Activated T-cell treated with anti-CD3 and anti-CD28 coated beads for 1 hour (primary cell): ENCODE results near the gene PERP.
"Not testable (repeated sequence)": the region's sequence is repeated elsewhere in the genome, so short reads cannot be mapped to it uniquely, and the experiment has no call there.

Experiments used
- DNase-seq: peaks from one replicate; pipeline ENCODE4 v3.0.0-alpha.2; 2020; ENCODE audit warnings: low read depth

PERP gene

DNA sequence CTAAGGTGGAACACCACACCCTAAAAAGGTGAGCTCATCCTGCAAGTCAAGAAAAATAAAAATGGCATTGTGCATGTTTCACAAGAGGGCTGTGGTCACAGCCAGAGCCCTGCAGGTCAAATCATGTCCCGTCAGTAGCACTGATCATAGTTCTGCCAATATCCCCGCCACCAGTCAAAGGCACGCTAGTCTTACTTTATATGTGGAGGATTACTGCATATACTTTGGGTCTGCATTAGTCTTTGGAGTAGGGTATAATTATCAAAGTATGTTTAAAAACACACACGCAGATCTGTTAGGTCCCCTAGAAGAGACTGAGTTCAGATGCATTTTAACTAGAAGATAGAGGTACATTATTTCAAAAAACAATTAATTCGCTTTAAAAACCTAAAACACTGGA lies 1.8 kb downstream of the PERP start:
- no peak for DNase-seq

DNA sequence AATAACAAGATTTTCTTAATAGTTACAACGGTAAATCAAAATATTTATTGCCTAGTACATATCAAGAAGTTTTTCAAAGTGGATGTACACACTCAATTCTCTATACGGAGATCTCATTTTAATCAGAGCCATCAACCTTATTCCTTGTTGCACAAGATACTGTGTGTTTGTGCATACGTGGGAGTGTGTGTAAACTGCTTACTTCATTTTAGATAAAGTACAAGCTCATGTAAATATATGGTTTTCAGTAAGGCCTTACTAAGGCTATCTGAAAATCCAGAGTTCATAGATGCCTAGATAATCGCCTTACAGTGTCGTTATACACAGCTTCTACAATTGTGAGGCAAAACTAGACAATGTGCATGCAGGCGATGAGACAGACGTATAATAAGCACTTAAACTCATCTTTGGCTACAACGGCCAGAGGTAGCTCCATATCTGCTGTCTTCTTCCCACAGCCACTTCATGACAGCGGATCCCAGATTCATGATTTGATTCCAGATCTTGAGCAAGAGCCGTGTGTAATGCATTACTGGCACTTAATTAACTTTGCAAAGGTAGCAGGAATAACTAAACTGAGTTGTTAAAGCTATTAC lies 2.5 kb downstream of the PERP start:
- DNase-seq, result no peak

DNA sequence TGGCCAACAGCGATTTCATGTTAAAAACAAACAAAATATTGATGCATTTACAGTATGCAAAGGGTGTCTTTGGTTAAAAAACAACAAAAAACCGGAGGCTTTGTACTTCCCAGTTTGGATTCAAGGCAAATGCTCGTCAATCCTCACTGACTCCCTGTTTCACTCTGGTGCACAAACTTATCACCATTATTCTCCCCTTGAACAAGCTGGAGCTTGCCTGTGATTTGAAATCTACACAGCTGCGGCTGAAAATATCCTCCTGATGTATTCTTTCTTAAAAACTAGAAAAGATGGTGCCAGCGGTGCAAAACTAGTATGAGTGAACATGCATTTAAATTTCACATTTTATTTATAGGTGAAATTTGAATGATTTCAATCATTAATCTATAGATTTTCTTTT lies 3.3 kb downstream of the PERP start:
- no peak for DNase-seq

DNA sequence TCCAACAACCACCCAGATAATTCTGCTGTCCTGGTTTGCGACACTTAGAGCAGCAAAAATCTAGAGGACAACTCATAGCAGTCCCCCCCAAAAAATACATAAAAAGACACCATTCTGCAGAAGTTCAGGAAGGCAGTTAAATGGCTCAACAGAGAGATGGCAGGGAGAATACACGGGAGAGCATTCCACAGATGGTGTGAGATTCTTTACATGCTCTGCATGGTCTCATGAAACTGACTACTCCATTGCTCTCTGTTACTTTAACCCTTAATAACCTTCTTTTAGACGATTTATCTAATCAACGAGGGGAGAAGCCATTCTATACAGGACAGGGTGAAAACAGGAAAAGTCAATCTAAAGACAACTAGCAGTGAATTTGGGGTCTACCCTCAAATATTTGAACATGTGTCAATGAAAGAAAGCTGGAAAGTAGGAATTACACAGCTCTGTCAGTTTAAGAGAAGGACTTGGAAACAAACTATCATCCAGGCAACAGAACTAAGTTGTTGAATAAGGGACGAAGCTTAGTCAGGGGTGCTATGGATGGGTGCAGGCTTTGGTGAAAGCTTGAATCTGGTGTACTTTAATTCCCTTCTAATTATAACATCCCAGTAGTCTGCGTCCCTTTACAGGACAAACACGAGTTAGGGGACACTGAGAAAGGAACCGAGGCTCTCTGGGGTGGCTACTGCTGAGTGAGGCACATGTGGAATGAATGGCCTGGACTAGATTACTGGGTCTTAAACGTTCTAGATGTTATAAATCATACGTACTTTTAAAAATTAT lies 5.1 kb downstream of the PERP start:
- DNase-seq, result no peak

DNA sequence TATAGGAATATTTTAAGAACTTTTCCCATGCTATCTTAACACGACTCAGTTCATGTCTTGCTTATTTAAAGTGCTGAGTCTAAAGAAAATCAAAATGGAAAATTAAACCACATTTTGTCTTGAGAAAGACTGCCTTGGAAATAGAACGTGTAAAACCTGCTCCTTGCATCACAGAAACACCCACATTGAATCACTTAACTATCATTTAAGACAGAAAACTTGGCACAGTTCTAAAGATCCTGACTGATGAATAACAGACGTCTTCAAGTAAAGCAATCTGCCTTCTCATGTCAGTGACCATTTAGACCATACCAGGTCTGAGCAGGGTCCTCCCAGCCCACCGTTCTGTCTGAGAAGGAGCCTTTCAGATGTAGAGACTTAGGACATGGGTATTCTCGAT lies 7.4 kb downstream of the PERP start:
- no peak for DNase-seq

DNA sequence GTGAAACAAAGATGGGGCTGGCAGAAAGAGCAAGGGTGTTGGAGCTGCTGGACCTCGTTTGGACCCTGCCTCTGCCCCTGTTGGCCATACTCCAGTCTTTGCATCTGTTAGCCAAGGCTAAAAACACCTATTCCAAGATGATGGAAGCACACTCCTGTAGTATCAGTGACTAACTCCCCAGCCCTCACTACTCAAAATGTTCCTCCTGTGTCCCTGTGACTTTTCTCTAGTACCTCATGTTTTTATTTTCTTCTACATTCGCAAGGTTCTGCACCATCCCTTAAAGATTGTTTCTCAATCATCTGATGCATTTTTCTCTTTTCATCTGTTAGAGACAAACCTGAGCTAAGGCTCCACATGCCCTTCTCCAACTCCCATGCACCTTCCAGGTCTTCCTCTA lies 8.9 kb downstream of the PERP start:
- no peak for DNase-seq

DNA sequence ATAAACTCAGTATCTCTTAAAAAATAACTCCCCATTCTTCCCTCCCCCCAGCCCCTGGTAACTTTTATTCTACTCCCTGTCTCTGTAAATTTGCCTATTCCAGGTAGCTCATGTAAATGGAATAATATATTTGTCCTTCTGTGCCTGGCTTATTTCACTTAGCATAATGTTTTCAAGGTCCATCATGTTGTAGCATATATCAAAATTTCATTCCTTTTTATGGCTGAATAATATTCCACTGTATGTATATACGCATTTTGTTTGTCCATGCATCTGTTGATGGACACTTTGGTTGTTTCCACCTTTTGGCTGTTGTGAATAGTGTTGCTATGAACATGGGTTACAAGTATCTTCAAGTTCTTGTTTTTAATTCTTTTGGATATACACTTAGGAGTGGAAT lies 13.0 kb downstream of the PERP start:
- DNase-seq, result no peak

DNA sequence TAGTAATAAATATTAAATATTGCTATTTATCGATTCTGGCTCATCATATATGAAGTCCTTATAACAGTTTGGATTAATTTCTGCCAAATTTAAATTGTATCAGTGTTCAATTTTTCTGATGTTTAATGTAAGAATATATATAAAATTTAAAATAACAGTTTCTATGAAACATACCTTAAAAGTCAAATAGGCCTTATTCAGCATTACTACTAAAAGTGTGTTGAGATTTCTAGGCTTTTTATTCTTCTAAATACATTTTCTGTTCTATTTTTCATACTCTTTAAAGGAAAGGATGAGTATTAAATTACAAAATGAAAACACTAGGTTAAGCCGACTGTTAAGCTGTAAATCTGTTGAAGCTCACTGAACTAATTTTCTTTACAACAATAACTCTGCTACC lies 13.6 kb downstream of the PERP start:
- no peak for DNase-seq

DNA sequence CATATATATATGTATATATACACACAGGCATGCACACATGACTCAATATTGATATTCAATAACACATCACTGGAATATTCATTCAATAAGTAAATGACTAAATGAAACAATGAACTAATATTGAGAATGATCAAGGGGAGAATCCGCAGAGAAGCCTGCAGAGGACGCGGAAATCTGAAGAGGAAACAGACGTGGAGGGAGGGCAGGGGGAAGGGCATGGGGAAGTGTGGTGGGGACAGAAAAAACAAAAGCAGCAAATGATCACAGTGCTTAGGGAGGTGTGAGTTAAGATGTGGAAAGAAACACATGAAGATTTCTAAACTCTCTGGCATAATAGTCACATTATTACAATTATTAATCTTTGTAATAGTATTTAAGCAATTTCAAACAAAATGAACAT lies 14.5 kb downstream of the PERP start:
- no peak for DNase-seq

DNA sequence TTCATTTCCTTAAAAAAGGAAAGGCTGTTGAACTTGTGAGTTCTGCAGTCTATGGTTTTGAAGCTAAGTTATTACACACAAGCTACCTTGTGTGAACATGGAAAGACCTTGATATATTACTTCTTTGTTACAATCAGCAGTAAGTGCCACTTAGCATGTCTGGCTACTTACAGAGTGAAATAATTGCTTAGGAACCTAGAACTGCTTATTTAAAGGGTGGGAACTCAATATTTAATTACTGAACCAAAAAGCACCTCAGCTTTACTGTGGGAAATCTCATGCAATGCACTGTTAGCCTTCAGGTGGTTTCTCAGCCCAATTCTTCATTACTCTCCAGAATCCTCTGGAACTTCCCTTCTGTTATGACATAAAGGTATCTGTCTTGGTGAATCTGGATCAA lies 17.9 kb downstream of the PERP start:
- DNase-seq, result no peak

DNA sequence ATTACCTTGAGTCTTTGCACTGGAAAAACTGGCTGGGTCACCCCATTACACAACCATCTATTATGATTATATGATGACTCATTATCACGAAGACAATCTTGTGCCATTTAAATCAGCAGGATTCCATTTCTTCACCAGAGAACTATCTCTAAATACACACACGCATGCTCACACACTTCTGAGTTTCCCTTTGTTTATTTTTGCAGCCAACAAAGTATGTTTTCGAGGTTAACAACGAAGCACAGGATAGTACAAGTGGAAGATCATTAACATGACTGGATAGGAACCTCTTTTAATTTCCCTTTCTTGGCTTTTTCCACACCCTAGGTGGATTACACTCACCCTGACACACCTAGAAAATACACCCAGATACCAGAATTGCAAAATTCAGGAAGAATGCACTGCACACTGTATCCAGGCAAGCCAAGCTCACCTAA lies 18.9 kb downstream of the PERP start:
- no peak for DNase-seq

DNA sequence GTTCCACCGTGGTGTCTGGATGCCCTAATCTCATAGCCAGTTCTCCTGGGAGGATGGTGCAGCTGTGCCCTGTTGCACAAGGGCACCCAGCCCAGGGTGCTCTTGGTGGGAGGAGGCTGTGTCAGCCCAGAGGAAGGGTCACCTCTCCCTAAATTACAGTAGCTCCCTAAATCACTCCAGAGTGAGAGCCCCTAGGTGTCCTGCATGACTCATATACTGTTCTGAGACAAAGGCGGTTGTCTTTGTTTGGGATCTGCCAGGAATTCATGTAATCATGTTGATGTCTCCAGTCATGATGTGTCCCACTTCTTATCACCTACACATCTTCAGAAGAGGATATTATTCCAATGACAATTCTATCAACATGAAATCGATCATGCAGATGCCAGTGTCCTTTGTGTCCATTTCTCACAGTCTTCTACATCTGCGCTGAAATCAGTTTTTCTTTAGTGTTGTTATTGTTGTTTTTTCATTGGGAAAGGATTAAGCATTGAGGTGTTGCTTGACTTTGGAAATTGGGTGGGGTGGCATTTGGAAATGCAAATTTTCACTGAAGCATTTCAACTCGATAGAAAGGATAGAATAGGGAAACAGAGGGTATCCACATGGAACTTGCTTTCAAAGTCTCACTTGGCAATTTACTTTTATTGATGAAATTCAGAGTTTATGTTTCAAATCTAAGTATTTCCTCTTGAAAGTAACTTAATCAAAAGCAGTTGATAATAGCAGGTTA lies 19.5 kb downstream of the PERP start:
- no peak for DNase-seq

DNA sequence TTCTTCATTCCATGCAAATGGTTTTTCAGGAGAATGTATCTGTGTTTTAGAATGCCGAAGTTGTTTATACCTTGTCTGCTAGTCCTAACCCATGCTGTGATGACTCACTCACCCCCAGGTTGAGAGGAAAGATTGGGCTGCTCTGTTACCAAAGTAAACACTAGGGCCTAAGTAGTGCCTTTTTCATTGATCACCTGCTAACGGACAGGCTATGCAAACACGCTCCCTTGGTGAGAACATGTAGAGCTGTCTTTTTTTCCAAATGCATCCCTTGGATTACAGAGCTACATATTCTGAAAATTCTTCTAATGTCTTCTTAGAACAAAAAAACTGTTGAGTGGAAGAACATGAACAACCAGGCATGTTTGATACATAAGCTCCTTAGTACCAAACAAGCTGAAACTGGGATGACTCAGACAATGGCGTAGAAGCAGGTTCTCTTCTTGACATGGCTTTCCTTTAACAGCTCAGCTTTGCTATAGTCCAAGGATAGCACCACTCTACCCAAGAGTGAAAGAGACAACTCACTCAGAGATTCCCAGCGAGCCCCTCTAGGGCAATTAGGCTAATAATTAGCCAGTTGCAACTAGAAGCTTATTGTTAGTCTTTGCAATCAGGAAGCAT lies 20.5 kb downstream of the PERP start:
- DNase-seq, result no peak

DNA sequence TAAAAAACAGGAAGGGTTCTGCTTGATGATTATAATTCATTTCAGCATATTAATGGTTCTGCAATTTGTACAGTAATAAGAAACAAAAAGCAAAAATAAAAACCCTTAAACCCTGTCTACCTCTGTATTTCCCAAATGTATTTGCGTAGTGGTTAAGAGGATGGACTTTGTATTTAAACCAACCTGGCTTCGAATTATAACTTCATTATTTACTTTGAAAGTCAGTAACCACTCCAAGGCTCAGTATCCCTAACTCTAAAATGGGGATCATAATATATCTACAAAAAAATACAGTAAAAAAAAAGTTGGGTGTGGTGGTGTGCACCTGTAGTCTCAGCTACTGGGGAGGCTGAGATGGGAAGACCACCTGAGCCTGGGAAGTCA lies 21.4 kb downstream of the PERP start:
- no peak for DNase-seq

DNA sequence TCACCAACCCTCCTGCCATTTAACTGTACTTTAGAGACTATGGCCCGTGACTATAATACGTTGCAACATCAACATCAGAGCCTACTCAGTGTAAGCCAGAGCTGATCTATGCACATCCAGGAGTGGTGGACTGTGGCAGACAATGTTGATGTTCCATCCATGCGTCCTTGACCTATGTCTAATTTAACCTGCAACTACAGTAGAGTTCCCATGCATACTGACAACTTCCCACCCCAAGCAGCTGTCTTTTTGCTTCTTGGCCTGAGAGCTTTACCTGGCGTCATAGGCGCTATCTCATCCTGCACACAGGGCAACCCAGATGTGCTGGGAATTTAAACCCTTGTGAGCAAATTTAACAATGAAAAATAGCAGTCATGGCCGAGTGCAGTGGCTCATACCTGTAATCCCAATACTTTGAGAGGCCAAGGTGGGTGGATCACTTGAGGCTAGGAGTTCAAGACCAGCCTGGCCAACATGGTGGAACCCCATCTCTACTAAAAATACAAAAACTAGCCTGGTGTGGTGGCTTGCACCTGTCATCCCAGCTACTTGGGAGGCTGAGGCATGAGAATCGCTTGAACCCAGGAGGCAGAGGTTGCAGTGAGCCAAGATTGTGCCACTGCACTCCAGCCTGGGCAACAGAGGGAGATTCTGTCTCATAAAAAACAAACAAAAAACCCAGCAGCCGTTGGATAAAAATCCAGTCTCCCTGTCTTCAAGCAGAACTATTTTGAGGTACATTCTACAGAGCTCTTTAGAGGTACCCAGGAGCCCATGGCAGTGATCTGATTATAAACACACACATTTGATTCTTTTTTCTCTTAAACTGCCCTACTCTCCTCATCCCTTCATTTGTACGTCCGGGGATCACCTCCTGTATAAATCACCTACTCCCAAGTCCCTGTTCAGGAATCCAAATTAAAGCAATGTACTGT lies 22.0 kb downstream of the PERP start:
- no peak for DNase-seq

DNA sequence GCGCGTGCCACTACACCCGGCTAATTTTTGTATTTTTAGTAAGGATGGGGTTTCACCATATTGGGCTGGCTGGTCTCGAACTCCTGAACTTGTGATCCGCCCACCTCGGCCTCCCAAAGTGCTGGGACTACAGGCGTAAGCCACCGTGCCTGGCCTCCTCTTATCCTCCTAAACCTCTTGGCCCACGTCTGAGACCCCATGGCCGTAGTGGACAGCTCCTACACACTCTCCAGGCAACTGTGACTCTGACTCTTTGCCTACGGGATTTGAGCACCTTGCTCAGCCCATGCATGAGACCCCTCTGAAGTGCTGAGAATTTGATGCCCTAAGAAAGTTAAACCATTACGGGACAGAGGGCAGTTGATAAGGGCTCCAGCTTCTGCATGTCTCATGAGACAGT lies 25.0 kb downstream of the PERP start:
- DNase-seq, result no peak

DNA sequence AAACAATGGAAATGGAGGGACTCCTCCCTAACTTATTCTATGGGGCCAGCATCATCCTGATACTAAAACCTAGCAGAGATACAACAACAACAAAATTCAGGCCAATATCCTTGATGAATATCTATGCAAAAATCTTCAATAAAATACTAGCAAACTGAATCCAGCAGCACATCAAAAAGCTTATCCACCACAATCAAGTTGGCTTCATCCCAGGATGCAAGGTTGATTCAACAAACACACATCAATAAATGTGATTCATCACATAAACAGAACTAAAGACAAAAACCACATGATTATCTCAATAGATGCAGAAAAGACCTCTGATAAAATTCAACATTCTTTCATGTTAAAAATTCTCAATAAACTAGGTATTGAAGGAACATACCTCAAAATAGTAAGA lies 27.7 kb downstream of the PERP start:
- DNase-seq, result not testable (repeated sequence)

DNA sequence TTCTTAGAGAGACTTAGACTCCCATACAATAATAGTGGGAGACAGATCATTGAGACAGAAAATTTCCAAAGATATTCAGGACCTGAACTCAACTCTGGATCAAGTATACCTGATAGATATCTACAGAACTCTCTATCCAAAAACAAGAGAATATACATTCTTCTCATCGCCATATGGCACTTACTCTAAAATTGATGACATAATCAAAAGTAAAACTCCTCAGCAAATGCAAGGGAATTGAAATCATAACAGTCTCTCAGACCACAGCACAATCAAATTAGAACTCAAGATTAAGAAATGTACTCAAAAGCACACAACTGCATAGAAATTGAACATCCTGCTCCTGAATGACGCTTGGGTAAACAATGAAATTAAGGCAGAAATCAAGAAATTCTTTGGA lies 28.7 kb downstream of the PERP start:
- DNase-seq, result no peak

DNA sequence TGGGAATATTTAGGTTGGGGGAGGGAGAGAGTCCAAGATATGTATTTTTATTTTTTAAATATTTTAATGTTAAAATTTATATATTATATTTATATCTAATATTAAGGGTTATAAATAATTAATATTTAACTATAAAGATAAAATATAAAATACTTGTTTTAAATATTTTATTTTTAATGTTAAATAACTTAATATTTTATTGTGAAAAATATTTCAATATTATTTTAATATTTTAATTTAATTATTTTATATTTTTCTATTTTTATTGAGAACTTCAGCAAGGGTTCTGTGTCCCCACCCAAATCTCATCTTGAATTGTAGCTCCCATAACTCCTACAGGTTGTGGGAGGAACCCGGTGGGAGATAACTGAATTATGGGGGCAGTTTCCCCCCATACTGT lies 34.0 kb downstream of the PERP start:
- no peak for DNase-seq

DNA sequence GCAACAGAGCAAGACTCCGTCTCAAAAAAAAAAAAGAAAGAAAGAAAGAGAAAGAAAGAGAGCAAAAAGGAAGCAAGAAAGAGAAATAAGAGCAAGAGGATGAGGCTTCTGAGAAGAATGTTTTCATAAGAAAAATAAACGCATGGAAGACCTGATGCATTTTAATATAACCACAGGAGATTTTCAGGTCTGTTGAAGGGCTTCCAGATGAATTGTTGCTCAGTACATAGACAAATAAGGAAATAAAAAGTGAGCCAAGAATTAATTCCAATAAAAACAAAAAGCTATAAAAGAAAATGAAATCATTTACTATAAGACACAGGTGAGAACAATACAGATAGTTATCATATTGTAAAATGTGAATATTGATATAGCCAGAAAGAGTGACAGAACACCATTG lies 43.5 kb downstream of the PERP start:
- no peak for DNase-seq

DNA sequence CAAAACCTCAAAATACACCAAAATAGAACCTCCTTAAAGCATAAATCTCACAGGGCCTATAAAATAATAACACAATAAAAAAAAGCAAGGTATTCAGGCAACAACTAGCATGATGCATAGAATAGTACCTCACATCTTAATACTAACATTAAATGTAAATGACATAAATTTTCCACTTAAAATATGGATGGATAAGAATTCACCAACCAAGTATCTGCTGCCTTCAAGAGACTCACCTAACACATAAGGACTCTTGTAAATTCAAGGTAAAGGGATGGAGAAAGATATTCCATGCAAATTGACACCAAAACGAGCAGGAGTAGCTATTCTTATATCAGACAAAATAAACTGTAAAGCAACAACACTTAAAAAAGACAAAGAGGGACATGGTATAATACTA lies 52.2 kb downstream of the PERP start:
- DNase-seq, result no peak

DNA sequence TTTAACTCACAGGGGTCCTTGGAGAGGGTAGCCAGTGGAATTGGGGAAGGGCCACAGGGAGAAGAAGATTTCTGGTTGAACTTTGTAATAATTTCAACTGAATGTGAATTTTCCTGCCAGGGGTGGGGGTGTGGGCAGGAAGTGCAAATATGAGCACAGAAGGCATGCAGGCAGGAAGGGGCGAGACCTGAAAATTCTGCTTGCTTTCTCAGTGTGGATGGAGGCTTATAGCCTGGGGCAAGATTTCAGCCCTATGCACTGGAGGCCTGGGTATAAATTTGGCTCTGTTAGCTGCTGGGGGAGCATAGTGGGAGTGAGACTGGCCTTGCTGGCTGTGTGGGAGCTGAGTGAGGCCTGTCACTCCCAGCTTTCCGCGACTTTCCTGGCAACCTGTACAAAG lies 54.4 kb downstream of the PERP start:
- no peak for DNase-seq
